ENCODE measurements around the gene TGOLN2. TPM values are rescaled to one million over a fixed set of nuclear protein-coding genes. Genes with fewer than 3 reads are reported as not detected.

The TGOLN2 gene
- total RNA-seq, result 64.2 and 65.5 TPM in 2 replicates
- long read RNA-seq, full-length matches to known transcripts, result 43 of 57 reads
- long read RNA-seq, partial matches to known transcripts, result 1 of 57 reads
- long read RNA-seq, other reads (novel, unspliced or antisense), result 13 of 57 reads

DNA sequence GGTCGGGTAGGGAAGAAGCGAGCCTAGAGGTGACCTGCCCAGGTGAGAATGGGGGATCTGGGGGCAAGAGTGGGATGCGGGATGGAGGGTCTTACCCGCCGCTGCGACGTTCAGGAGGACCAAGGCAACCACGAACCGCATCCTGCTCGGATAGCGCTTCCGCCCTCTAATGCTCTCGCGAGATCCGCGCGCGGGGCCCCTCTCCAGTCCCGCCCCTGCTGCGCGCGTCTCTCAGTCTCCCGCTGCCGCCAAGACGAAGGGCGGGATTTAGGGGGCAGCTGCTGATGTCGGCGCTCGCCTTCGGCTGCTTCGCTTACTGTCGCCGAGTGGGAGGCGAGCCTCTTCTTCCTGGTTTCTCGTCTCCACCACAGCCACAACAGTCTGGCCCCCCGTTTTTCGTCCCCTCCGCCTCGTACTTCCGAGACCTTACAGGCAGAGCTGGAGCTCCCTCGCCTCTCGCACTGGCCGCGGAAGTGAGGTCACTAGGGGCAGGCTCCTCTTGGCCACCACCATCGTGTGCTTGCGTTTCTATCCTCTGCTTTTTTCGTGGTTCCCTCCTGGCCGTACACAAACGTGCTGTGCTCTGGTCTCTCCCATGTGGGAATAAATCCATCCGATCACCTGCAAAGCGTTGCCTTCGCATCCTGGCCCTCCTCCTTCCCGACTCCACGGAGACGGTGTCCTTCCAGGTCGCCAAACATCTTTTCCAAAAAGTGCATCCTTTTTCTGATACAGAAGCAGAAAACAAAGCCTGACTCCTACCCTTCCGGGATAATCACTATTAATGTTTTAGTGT, at the start of gene TGOLN2:
TGOLN2 (minus strand) TSS at position 168 of the 796 bp plus-strand sequence; CDS start at position 141, 27 bp downstream.
- H3K4me3 Mint-ChIP-seq (ENCODE audit: low read depth), result peak within 1 kb of the TSS; percentile 97
- H3K36me3 Mint-ChIP-seq (ENCODE audit: insufficient read depth), result peaks cover 6% of the 10 kb centered on the region
- peak; percentile 81 for DNase-seq (ENCODE audit: low spot score, unreplicated experiment)
- peaks cover 34% of the 10 kb centered on the region for H3K4me1 Mint-ChIP-seq (ENCODE audit: low read depth)
- TF ChIP-seq, protein P1, sequence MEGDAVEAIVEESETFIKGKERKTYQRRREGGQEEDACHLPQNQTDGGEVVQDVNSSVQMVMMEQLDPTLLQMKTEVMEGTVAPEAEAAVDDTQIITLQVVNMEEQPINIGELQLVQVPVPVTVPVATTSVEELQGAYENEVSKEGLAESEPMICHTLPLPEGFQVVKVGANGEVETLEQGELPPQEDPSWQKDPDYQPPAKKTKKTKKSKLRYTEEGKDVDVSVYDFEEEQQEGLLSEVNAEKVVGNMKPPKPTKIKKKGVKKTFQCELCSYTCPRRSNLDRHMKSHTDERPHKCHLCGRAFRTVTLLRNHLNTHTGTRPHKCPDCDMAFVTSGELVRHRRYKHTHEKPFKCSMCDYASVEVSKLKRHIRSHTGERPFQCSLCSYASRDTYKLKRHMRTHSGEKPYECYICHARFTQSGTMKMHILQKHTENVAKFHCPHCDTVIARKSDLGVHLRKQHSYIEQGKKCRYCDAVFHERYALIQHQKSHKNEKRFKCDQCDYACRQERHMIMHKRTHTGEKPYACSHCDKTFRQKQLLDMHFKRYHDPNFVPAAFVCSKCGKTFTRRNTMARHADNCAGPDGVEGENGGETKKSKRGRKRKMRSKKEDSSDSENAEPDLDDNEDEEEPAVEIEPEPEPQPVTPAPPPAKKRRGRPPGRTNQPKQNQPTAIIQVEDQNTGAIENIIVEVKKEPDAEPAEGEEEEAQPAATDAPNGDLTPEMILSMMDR (IDR thresholded peaks at IDR 0.05; ENCODE audit: unreplicated experiment), result peak; percentile 19
- H3K27ac Mint-ChIP-seq, result peak within 1 kb of the TSS; percentile 99
- H3K27me3 Mint-ChIP-seq, result no peaks in the 10 kb centered on the region
- H3K9me3 Mint-ChIP-seq (ENCODE audit: low read depth), result no peaks in the 10 kb centered on the region

GRCh38 chr2:85377083-85377482, 49.3 kb upstream of the TGOLN2 start:
- Mint-ChIP-seq H3K4me3 (ENCODE audit: low read depth) (no peak overlapping the region), H3K36me3 (ENCODE audit: insufficient read depth) (peaks cover 49% of the 10 kb centered on the region), H3K9me3 (ENCODE audit: low read depth) (peaks cover 10% of the 10 kb centered on the region), H3K27ac (no peak overlapping the region), H3K4me1 (ENCODE audit: low read depth) (peaks cover 9% of the 10 kb centered on the region), H3K27me3 (no peaks in the 10 kb centered on the region)
- TF ChIP-seq, protein P1 (IDR thresholded peaks at IDR 0.05; ENCODE audit: unreplicated experiment), result no peak
- no peak for DNase-seq (ENCODE audit: low spot score, unreplicated experiment)

DNA sequence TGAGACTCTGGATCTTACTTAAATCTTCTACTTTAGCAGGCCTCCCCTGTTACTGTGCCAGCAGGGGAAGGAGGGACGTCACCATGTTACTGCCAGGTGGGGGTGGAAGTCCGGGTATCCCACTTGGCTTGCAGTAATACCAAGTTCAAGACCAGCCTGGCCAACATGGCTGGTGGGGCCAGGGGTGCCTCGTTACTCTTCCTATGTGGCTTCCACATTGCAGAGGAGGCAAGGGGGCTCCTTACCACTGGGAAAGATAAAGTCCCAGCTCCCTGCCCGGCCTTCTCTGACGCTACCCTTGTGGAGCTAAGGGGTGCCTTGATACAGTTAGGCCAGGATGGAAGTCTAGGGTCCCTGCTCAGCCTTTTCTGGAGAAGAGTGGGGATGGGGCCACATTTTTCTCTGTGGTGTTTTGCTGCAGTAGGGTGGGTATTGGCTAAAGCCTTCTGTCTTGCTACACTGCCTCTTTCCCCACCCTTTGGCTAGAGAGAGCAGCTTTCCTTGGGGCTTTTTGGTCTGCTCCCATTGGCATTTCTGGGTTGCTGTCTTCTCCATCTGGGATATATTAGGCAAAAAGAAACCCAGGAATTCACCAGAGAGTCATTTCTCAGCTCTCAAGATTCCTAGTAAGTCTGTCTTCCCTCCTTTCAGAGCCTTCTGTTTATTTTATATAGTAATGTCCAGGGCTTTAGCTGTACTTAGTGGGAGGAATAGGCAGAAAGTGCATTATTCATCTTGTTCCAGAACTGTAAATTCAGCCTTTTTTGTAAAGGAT, 48.7 kb upstream of the TGOLN2 start:
- no peak for DNase-seq (ENCODE audit: low spot score, unreplicated experiment)
- TF ChIP-seq, protein P1 (IDR thresholded peaks at IDR 0.05; ENCODE audit: unreplicated experiment), result no peak
- Mint-ChIP-seq H3K27ac (no peak overlapping the region), H3K4me3 (ENCODE audit: low read depth) (no peak overlapping the region), H3K9me3 (ENCODE audit: low read depth) (peaks cover 10% of the 10 kb centered on the region), H3K4me1 (ENCODE audit: low read depth) (peaks cover 9% of the 10 kb centered on the region), H3K36me3 (ENCODE audit: insufficient read depth) (peaks cover 48% of the 10 kb centered on the region), H3K27me3 (no peaks in the 10 kb centered on the region)

DNA sequence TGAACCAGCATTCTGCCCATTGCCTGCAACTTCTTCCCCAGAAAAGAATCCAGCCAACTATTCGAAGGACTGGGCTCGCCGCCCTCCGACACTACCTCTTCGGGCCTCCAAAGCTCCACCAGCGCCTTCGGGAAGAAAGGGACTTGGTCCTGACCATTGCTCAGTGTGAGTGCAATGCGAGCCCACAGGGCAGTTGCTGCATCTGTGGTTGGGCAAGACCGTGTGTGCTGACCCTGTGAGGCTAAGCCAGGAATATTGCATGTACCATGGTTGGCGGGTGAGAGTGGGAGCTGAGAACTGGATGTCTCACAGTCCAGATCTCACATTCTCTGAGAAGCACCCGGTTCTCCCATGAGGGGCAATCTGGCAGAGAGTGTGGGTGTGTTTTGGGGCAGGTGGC, 43.3 kb upstream of the TGOLN2 start:
- no peak for DNase-seq (ENCODE audit: low spot score, unreplicated experiment)
- Mint-ChIP-seq H3K36me3 (ENCODE audit: insufficient read depth) (peaks cover 18% of the 10 kb centered on the region), H3K27me3 (no peaks in the 10 kb centered on the region), H3K4me3 (ENCODE audit: low read depth) (no peak overlapping the region), H3K27ac (no peak overlapping the region), H3K9me3 (ENCODE audit: low read depth) (no peaks in the 10 kb centered on the region), H3K4me1 (ENCODE audit: low read depth) (peaks cover 4% of the 10 kb centered on the region)
- TF ChIP-seq, protein P1 (IDR thresholded peaks at IDR 0.05; ENCODE audit: unreplicated experiment), result no peak

DNA sequence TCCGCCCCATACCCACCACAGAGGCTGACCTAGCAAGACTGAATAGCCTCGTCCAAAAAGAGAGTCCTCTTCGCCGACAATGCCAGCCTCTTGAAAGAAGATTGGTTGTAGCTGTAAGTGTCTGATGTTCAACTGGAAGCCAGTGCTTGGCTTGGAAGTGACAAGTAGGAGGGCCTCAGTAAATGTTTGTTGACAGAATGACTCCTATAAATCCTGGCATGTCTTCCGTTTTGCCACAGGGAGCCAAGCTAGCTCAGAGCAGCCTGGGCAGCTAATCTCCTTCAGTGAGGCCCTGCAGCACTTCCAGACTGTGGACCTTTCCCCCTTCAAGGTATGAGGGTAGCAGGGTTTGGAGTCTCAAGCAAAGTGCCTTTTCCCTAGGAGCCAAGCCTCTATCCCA, 41.7 kb upstream of the TGOLN2 start:
- no peak for DNase-seq (ENCODE audit: low spot score, unreplicated experiment)
- Mint-ChIP-seq H3K9me3 (ENCODE audit: low read depth) (no peaks in the 10 kb centered on the region), H3K36me3 (ENCODE audit: insufficient read depth) (peaks cover 10% of the 10 kb centered on the region), H3K27ac (no peak overlapping the region), H3K4me3 (ENCODE audit: low read depth) (no peak overlapping the region), H3K27me3 (no peaks in the 10 kb centered on the region), H3K4me1 (ENCODE audit: low read depth) (peaks cover 8% of the 10 kb centered on the region)
- TF ChIP-seq, protein P1 (IDR thresholded peaks at IDR 0.05; ENCODE audit: unreplicated experiment), result no peak
